H1 (cell line): ENCODE data around the gene SLC2A4RG. TPM values are rescaled to one million over a fixed set of nuclear protein-coding genes. Genes with fewer than 3 reads are reported as not detected.

Source experiments
- CTCF ChIA-PET: fragments of 300-600 bp; sonication (Branson Sonifier 250); formaldehyde crosslinking; loops from one replicate; lab custom pipeline; 2021; ENCODE audit not compliant: partially characterized antibody; lab: Charles Lee
- POLR2A ChIA-PET: fragments of 300-600 bp; sonication (Branson Sonifier 250); formaldehyde crosslinking; loops from one replicate; lab custom pipeline; 2021; ENCODE audit warnings: inconsistent platforms; ENCODE audit not compliant: partially characterized antibody; lab: Charles Lee
- DNase-seq, 2 experiments: peaks; one replicate each; pipeline versions ENCODE4 v3.0.0 to v3.0.0-alpha.2; 2010 to 2022; ENCODE audit warnings: low spot score in 2 of 2, low read depth in 1 of 2, mixed read lengths in 1 of 2
- FAIRE-seq: peaks from 2 replicates; lab custom pipeline; 2011; peaks lifted over from hg19 to GRCh38; lab: Jason Lieb, UNC
- H2AFZ ChIP-seq: 2 replicates; pipeline ENCODE4 v1.8.1; 2012; ENCODE audit warnings: low read length, inconsistent platforms
- H2AK5ac ChIP-seq: 2 replicates; pipeline ENCODE4 v1.6.1; 2013; ENCODE audit warnings: low read depth, low read length
- H2BK120ac ChIP-seq: replicated peaks from 2 replicates; pipeline ENCODE3; 2013; ENCODE audit warnings: low read depth, low read length, inconsistent platforms
- H2BK12ac ChIP-seq: 2 replicates; pipeline ENCODE4 v1.6.1; 2013; ENCODE audit warnings: low read depth, low read length
- H2BK15ac ChIP-seq: 2 replicates; pipeline ENCODE4 v1.6.1; 2013; ENCODE audit warnings: low read length
- H2BK20ac ChIP-seq: 2 replicates; pipeline ENCODE4 v1.6.1; 2013; ENCODE audit warnings: low read length
- H2BK5ac ChIP-seq: 2 replicates; pipeline ENCODE4 v1.6.1; 2013; ENCODE audit warnings: low read depth, low read length
- H3K14ac ChIP-seq: 2 replicates; pipeline ENCODE4 v1.6.1; 2013; ENCODE audit warnings: inconsistent platforms; ENCODE audit not compliant: insufficient read length
- H3K18ac ChIP-seq: 2 replicates; pipeline ENCODE4 v1.6.1; 2013; ENCODE audit warnings: low read length; ENCODE audit errors: extremely low read depth
- H3K23ac ChIP-seq: 2 replicates; pipeline ENCODE4 v1.6.1; 2013; ENCODE audit warnings: inconsistent platforms; ENCODE audit not compliant: insufficient read length
- H3K23me2 ChIP-seq: 2 replicates; pipeline ENCODE4 v1.6.1; 2013; ENCODE audit warnings: low read depth, low read length
- H3K27ac ChIP-seq: 2 replicates; pipeline ENCODE4 v1.6.1; 2011; ENCODE audit warnings: low read depth, low read length, inconsistent platforms
- H3K27me3 ChIP-seq, 4 experiments: replicated peaks in 1 of 4; 1 replicate in 1 of 4; 2 replicates in 3 of 4; pipeline versions ENCODE4 v1.6.1 to v1.8.1; 2011 to 2013; ENCODE audit warnings: low read length in 3 of 4, mild to moderate bottlenecking in 3 of 4, inconsistent platforms in 2 of 4, mixed read lengths in 2 of 4, moderate library complexity in 1 of 4; ENCODE audit not compliant: control insufficient read depth in 3 of 4, insufficient read depth in 3 of 4; ENCODE audit errors: extremely low read depth in 1 of 4
- H3K36me3 ChIP-seq, 4 experiments: 2 replicates each; pipeline versions ENCODE4 v1.6.1 to v1.8.1; 2011 to 2013; ENCODE audit warnings: mild to moderate bottlenecking in 4 of 4, low read length in 3 of 4, moderate library complexity in 2 of 4, control low read depth in 1 of 4, inconsistent platforms in 1 of 4; ENCODE audit not compliant: insufficient read depth in 4 of 4, control insufficient read depth in 2 of 4
- H3K4ac ChIP-seq: replicated peaks from 2 replicates; pipeline ENCODE3; 2013; ENCODE audit warnings: low read length, low read depth, mixed read lengths, inconsistent platforms; ENCODE audit not compliant: insufficient read length
- H3K4me1 ChIP-seq, 4 experiments: replicated peaks in 1 of 4; 1 replicate in 1 of 4; 2 replicates in 3 of 4; pipeline versions ENCODE4 v1.6.1 to v1.8.1; 2011 to 2013; ENCODE audit warnings: low read length in 3 of 4, inconsistent platforms in 2 of 4, mixed read lengths in 1 of 4; ENCODE audit not compliant: insufficient read depth in 4 of 4, control insufficient read depth in 3 of 4
- H3K4me2 ChIP-seq, 2 experiments: 2 replicates each; pipeline versions ENCODE4 v1.6.1 to v1.8.1; 2011 to 2013; ENCODE audit warnings: low read depth in 2 of 2, low read length in 2 of 2, control low read depth in 1 of 2, inconsistent platforms in 1 of 2, mild to moderate bottlenecking in 1 of 2; ENCODE audit not compliant: insufficient read depth in 1 of 2
- H3K4me3 ChIP-seq, 4 experiments: fragments of 200-600, 300-600 bp in 1 of 4; sonication (generic), shearing (Covaris generic), sonication (Bioruptor Twin) in 1 of 4; 2 replicates each; pipeline versions ENCODE4 v1.5.1 to v1.8.1; 2011 to 2016; ENCODE audit warnings: low read length in 4 of 4, low read depth in 3 of 4, control low read depth in 2 of 4, inconsistent platforms in 2 of 4, mild to moderate bottlenecking in 2 of 4, mixed read lengths in 1 of 4, moderate library complexity in 1 of 4; ENCODE audit not compliant: insufficient read depth in 2 of 4; ENCODE audit errors: extremely low read depth in 1 of 4
- H3K56ac ChIP-seq: replicated peaks from 2 replicates; pipeline ENCODE3; 2013; ENCODE audit warnings: low read depth, mild to moderate bottlenecking, mixed read lengths, low read length, inconsistent platforms; ENCODE audit not compliant: insufficient read length
- H3K79me1 ChIP-seq: 2 replicates; pipeline ENCODE4 v1.6.1; 2013; ENCODE audit warnings: low read depth, low read length, control low read depth
- H3K79me2 ChIP-seq, 2 experiments: 2 replicates each; pipeline versions ENCODE4 v1.6.1 to v1.8.1; 2012 to 2013; ENCODE audit warnings: low read length in 2 of 2, mild to moderate bottlenecking in 2 of 2, inconsistent platforms in 1 of 2; ENCODE audit not compliant: insufficient read depth in 2 of 2, control insufficient read depth in 1 of 2
- H3K9ac ChIP-seq, 4 experiments: replicated peaks in 1 of 4; 1 replicate in 1 of 4; 2 replicates in 3 of 4; pipeline versions ENCODE4 v1.6.1 to v1.8.1; 2011 to 2013; ENCODE audit warnings: low read depth in 3 of 4, low read length in 3 of 4, control low read depth in 2 of 4, mild to moderate bottlenecking in 2 of 4, moderate library complexity in 2 of 4, inconsistent platforms in 1 of 4; ENCODE audit errors: extremely low read depth in 1 of 4
- H3K9me3 ChIP-seq, 2 experiments: 2 replicates each; pipeline versions ENCODE4 v1.6.1 to v1.8.1; 2012 to 2013; ENCODE audit warnings: mild to moderate bottlenecking in 2 of 2, moderate library complexity in 2 of 2, control low read depth in 1 of 2, inconsistent platforms in 1 of 2, low read depth in 1 of 2, low read length in 1 of 2, mixed read lengths in 1 of 2; ENCODE audit not compliant: insufficient read depth in 2 of 2
- H4K20me1 ChIP-seq, 2 experiments: replicated peaks in 1 of 2; 2 replicates each; pipeline versions ENCODE3 to v1.8.1; 2011 to 2013; ENCODE audit warnings: inconsistent platforms in 2 of 2, low read length in 2 of 2, mild to moderate bottlenecking in 1 of 2; ENCODE audit not compliant: insufficient read depth in 2 of 2, control insufficient read depth in 1 of 2
- H4K5ac ChIP-seq: 2 replicates; pipeline ENCODE4 v1.6.1; 2013; ENCODE audit warnings: low read length, low read depth, mixed read lengths, inconsistent platforms; ENCODE audit not compliant: insufficient read length
- H4K8ac ChIP-seq: 2 replicates; pipeline ENCODE4 v1.8.0; 2013; ENCODE audit warnings: mild to moderate bottlenecking, moderate library complexity, low read length, inconsistent platforms; ENCODE audit not compliant: insufficient read depth; ENCODE audit errors: extremely low read depth
- H4K91ac ChIP-seq: replicated peaks from 2 replicates; pipeline ENCODE3; 2013; ENCODE audit warnings: low read length, mixed read lengths, inconsistent platforms; ENCODE audit not compliant: insufficient read length
- SRF ChIP-seq: IDR thresholded peaks from 2 replicates; pipeline ENCODE4 v1.6.1; 2011; ENCODE audit warnings: mild to moderate bottlenecking, low read depth, low read length, moderate library complexity
- WGBS, 2 experiments: shearing (Covaris generic) in 1 of 2; methylation state at CpG; one replicate each; pipeline versions ENCODE4 v1.1.6 to v1.1.7; 2013 to 2015; ENCODE audit warnings: low lambda C conversion rate in 2 of 2, mixed read lengths in 2 of 2, inconsistent platforms in 1 of 2, low coverage in 1 of 2, missing lambda C conversion rate in 1 of 2; ENCODE audit not compliant: insufficient replicate concordance in 2 of 2, insufficient coverage in 1 of 2, insufficient read length in 1 of 2; ENCODE audit errors: extremely low coverage in 1 of 2, missing lambda C conversion rate in 1 of 2; 5-methylcytosine and 5-hydroxymethylcytosine counted together
- polyA plus RNA-seq, 7 experiments: library from polyadenylated mRNA; depleted of rRNA in 3 of 7; stranded (reverse) in 5 of 7; unstranded in 2 of 7; fragments of >200 nt in 5 of 7; fragments of 200-250 nt in 2 of 7; gene quantifications; 1 replicate in 5 of 7; 2 replicates in 1 of 7; 4 replicates in 1 of 7; pipeline versions ENCODE4 v1.2.1 to v1.2.3, GENCODE V29; 2011 to 2013; ENCODE audit warnings: missing spikeins in 2 of 7, mixed read lengths in 2 of 7
- total RNA-seq: library from RNA; stranded (reverse); fragmentation: NEBNext Ultra II Directional; extraction: Animal tissue kit (Norgen Biotek cat#: 25700); gene quantifications from 2 replicates; pipeline ENCODE4 v1.2.1, GENCODE V29; 2021

Gene SLC2A4RG
- total and polyA plus RNA-seq, 2 of the 8 experiments (the other 6 are each of a cell fraction or from before 2014, with no cell fraction given), result 15.9 to 29.1 TPM

GRCh38 chr20:63731410-63731809, 8.2 kb upstream of the SLC2A4RG start:
- Histone ChIP-seq H3K18ac (no peak overlapping the region), H4K5ac (no peak overlapping the region), H3K4ac (no peak overlapping the region), H3K27ac (no peak overlapping the region), H3K23ac (peak overlapping the region; percentile 52), H2BK20ac (no peak overlapping the region), H2BK120ac (no peak overlapping the region), H3K14ac (no peak overlapping the region), H3K9me3 (peaks cover 0 to 4% of the 10 kb centered on the region in 2 experiments; a peak in 2 of 4 replicates), H3K9ac (no peak overlapping the region), H3K4me3 (no peak overlapping the region), H3K23me2 (peaks cover 3% of the 10 kb centered on the region; the same call in 1 of the 2 replicates), H2BK12ac (no peak overlapping the region), H3K4me2 (no peak overlapping the region), H2BK5ac (no peak overlapping the region), H2AFZ (no peak overlapping the region), H3K4me1 (no peaks in the 10 kb centered on the region), H3K36me3 (peaks cover 0 to 14% (median 7%) of the 10 kb centered on the region in 4 experiments; a peak in 5 of 8 replicates), H3K27me3 (no peaks in the 10 kb centered on the region), H2AK5ac (no peak overlapping the region), H4K91ac (no peak overlapping the region), H4K20me1 (peaks cover 5 to 43% of the 10 kb centered on the region in 2 experiments), H3K56ac (no peak overlapping the region), H2BK15ac (no peak overlapping the region), H4K8ac (no peak overlapping the region), H3K79me1 (peaks cover 18% of the 10 kb centered on the region), H3K79me2 (peaks cover 0 to 8% of the 10 kb centered on the region in 2 experiments; a peak in 1 of 4 replicates)
- POLR2A ChIA-PET, result interaction anchor here (2.7 kb wide), 1 partner anchor 24 kb away, joined by 6 read pairs; the partner anchor contains the start of genes ARFRP1 and ZGPAT
- FAIRE-seq, result no peak
- CTCF ChIA-PET, result no interaction called here
- DNase-seq, result no peak
- 81% methylated on average over 5 of the region's 5 CpGs; no CpG with 5 or more reads in 1 of the 2 experiments for WGBS, 2 experiments
- TF ChIP-seq SRF, result no peak
